Adrenal gland (tissue), 12 donors: ENCODE measurements around the gene U2SURP. TPM values are rescaled to one million over a fixed set of nuclear protein-coding genes. Genes with fewer than 3 reads are reported as not detected.
"Not testable (repeated sequence)": the region's sequence is repeated elsewhere in the genome, so short reads cannot be mapped to it uniquely, and the experiment has no call there.

Experiments
- DNase-seq, 7 donors: peaks; one replicate each; pipeline ENCODE4 v3.0.0-alpha.2; 2019 to 2020
- H3K27ac ChIP-seq, 5 donors: fragments of 200-600 bp; sonication (generic) in 4 of 5; 1 replicate in 3 of 5; 2 replicates in 2 of 5; pipeline versions ENCODE4 v1.5.1 to v1.8.0; 2016 to 2020; ENCODE audit warnings: mild to moderate bottlenecking in 1 of 5
- H3K27me3 ChIP-seq: fragments of 200-600 bp; 2 replicates; pipeline ENCODE4 v1.8.0; 2021
- H3K36me3 ChIP-seq, 2 donors: fragments of 200-600 bp; replicated peaks in 1 of 2; 1 replicate in 1 of 2; 2 replicates in 1 of 2; pipeline versions ENCODE4 v1.5.1 to v1.8.0; 2018 to 2022
- H3K4me1 ChIP-seq, 2 donors: fragments of 200-600 bp; replicated peaks in 1 of 2; 1 replicate in 1 of 2; 2 replicates in 1 of 2; pipeline versions ENCODE4 v1.5.1 to v1.8.0; 2018 to 2021
- H3K4me3 ChIP-seq, 4 donors: fragments of 200-600 bp; sonication (generic) in 3 of 4; one replicate each; pipeline ENCODE4 v1.5.1; 2016 to 2018
- H3K9me3 ChIP-seq, 3 donors: fragments of 200-600 bp; sonication (generic) in 1 of 3; replicated peaks in 1 of 3; 1 replicate in 2 of 3; 2 replicates in 1 of 3; pipeline versions ENCODE4 v1.5.1 to v1.8.0; 2016 to 2021
- CTCF ChIP-seq, 6 experiments: fragments of 450-650 bp in 4 of 6; fragments of 200-600 bp in 2 of 6; sonication (generic) in 1 of 6; IDR thresholded peaks; 1 replicate in 5 of 6; 2 replicates in 1 of 6; pipeline versions ENCODE4 v1.5.1 to v1.8.0; 2016 to 2021; ENCODE audit warnings: antibody characterized with exemption in 6 of 6, mild to moderate bottlenecking in 2 of 6, moderate library complexity in 1 of 6
- POLR2A ChIP-seq, 2 donors: fragments of 450-650 bp; IDR thresholded peaks; one replicate each; pipeline ENCODE4 v1.6.1; 2017; ENCODE audit warnings: antibody characterized with exemption in 2 of 2, mild to moderate bottlenecking in 2 of 2, moderate library complexity in 1 of 2
- WGBS, 4 donors: extraction: QIAGEN DNeasy Blood & Tissue Kit in 2 of 4; methylation state at CpG; one replicate each; pipeline versions ENCODE4 v1.1.5 to v1.1.7; 2013 to 2017; 5-methylcytosine and 5-hydroxymethylcytosine counted together
- intact Hi-C, 2 donors: fragments of 100-400 bp; cut with DNase I; formaldehyde crosslinking; loops; one replicate each; pipeline versions ENCODE4 v1.14.1 to v1.15.0; 2022 to 2023
- polyA plus RNA-seq, 3 donors: library from polyadenylated mRNA; stranded (reverse); fragments of 200-250 nt in 2 of 3; fragments of 350-450 nt in 1 of 3; fragmentation: Illumina TruSeq in 1 of 3; extraction: RNeasy Lipid Tissue Mini Kit (QIAGEN cat#74804) in 1 of 3; gene quantifications; one replicate each; pipeline ENCODE4 v1.2.3, GENCODE V29; 2013 to 2014
- total RNA-seq, 9 donors: library from RNA; depleted of rRNA in 4 of 9; stranded (reverse); fragments of >200 nt in 4 of 9; fragments of 120-200 nt in 1 of 9; fragmentation: NEBNext Ultra II Directional in 1 of 9; extraction: Animal tissue kit (Norgen Biotek cat#: 25700) in 1 of 9; gene quantifications; one replicate each; pipeline versions ENCODE4 v1.1.0 to v1.2.4, GENCODE V29; 2013 to 2023
- donor health status: healthy with polysubstance abuse.
- donor health status: Bipolar disorder and iron deficiency.
- donor health status: DM: yes; HTN: yes; CAD: no.
- donor health status: DM: no; HTN: no; CAD: no.
- donor health status: DM: no; HTN: no; CAD: no.
- donor health status: DM: yes; HTN: yes; CAD: no.

The U2SURP gene
- total and polyA plus RNA-seq, 12 donors, result 18.6 to 113 (median 56.4) TPM

GRCh38 chr3:142983318-142983717 lies 18.1 kb upstream of the U2SURP start:
- DNase-seq, result no peak
- intact Hi-C loops, result no loop called here
- no peak overlapping the region for H3K4me3 ChIP-seq
- H3K4me1 ChIP-seq, result no peaks in the 10 kb centered on the region
- TF ChIP-seq POLR2A (IDR thresholded peaks at IDR 0.05) (no peak), CTCF (IDR thresholded peaks at IDR 0.05) (no peak)
- no peaks in the 10 kb centered on the region for H3K27me3 ChIP-seq
- WGBS, 4 donors, result 79 to 89% (median 82%) methylated on average over 2 of the region's 2 CpGs
- no peaks in the 10 kb centered on the region for H3K9me3 ChIP-seq
- H3K27ac ChIP-seq, result no peak overlapping the region
- H3K36me3 ChIP-seq, result no peaks in the 10 kb centered on the region

- Histone ChIP-seq H3K9me3 (no peaks in the 10 kb centered on the region), H3K36me3 (no peaks in the 10 kb centered on the region), H3K4me3 (no peak overlapping the region), H3K4me1 (no peaks in the 10 kb centered on the region), H3K27me3 (no peaks in the 10 kb centered on the region), H3K27ac (no peak overlapping the region)
- 87 to 96% (median 91%) methylated on average over 3 of the region's 3 CpGs for WGBS, 4 donors
- TF ChIP-seq POLR2A (IDR thresholded peaks at IDR 0.05) (no peak), CTCF (IDR thresholded peaks at IDR 0.05) (no peak)
- intact Hi-C loops, result no loop called here
- no peak for DNase-seq
These were observed 17.1 kb upstream of the U2SURP start for GRCh38 chr3:142984255-142984654.

- intact Hi-C loops, result loop anchor here in 1 of 2 donors (5.0 kb wide), 1 partner anchor 55 kb away; no protein-coding TSS in a partner anchor
- H3K36me3 ChIP-seq, result no peaks in the 10 kb centered on the region
- no peaks in the 10 kb centered on the region for H3K4me1 ChIP-seq
- no peak overlapping the region for H3K4me3 ChIP-seq
- 58 to 68% (median 62%) methylated on average over 5 of the region's 5 CpGs for WGBS, 4 donors
- TF ChIP-seq POLR2A (IDR thresholded peaks at IDR 0.05) (no peak), CTCF (IDR thresholded peaks at IDR 0.05) (peak; percentile 63 to 80 (median 71))
- DNase-seq, result no peak
- no peaks in the 10 kb centered on the region for H3K9me3 ChIP-seq
- H3K27ac ChIP-seq, result no peak overlapping the region
- no peaks in the 10 kb centered on the region for H3K27me3 ChIP-seq
These were observed 14.2 kb upstream of the U2SURP start for GRCh38 chr3:142987080-142987700.

- Histone ChIP-seq H3K27ac (no peak overlapping the region), H3K9me3 (no peaks in the 10 kb centered on the region), H3K4me1 (no peaks in the 10 kb centered on the region), H3K36me3 (no peaks in the 10 kb centered on the region), H3K27me3 (no peaks in the 10 kb centered on the region), H3K4me3 (no peak overlapping the region)
- intact Hi-C loops, result loop anchor here in 1 of 2 donors (5.0 kb wide), 1 partner anchor 55 kb away; no protein-coding TSS in a partner anchor
- no peak for DNase-seq
- 28 to 39% (median 34%) methylated on average over 6 to 7 of the region's 7 CpGs for WGBS, 4 donors
- TF ChIP-seq POLR2A (IDR thresholded peaks at IDR 0.05), result no peak
- TF ChIP-seq CTCF (IDR thresholded peaks at IDR 0.05), result no peak
These were observed 13.7 kb upstream of the U2SURP start for GRCh38 chr3:142987707-142988106.

GRCh38 chr3:142988221-142988620 lies 13.1 kb upstream of the U2SURP start:
- WGBS, 4 donors, result 71 to 92% (median 80%) methylated on average over 2 of the region's 2 CpGs
- not testable (repeated sequence) for H3K27me3 ChIP-seq, H3K4me1 ChIP-seq, H3K27ac ChIP-seq, H3K9me3 ChIP-seq, H3K36me3 ChIP-seq, H3K4me3 ChIP-seq, DNase-seq
- intact Hi-C loops, result loop anchor here in 1 of 2 donors (5.0 kb wide), 1 partner anchor 56 kb away; no protein-coding TSS in a partner anchor

- not testable (repeated sequence) for DNase-seq, H3K27ac ChIP-seq, H3K36me3 ChIP-seq, H3K4me3 ChIP-seq, H3K9me3 ChIP-seq, H3K27me3 ChIP-seq, H3K4me1 ChIP-seq
- intact Hi-C loops, result loop anchor here in 1 of 2 donors (5.0 kb wide), 1 partner anchor 57 kb away; no protein-coding TSS in a partner anchor
- WGBS, 4 donors, result 94% methylated on average over 2 of the region's 3 CpGs; no CpG with 5 or more reads in 3 of the 4 donors
These were observed 12.5 kb upstream of the U2SURP start for GRCh38 chr3:142988826-142989225.
